ENCODE results near the gene GNAO1. TPM values are rescaled to one million over a fixed set of nuclear protein-coding genes. Genes with fewer than 3 reads are reported as not detected.

The GNAO1 gene
- total RNA-seq, 1 donor from 2014 or later = 0.53 TPM

DNA sequence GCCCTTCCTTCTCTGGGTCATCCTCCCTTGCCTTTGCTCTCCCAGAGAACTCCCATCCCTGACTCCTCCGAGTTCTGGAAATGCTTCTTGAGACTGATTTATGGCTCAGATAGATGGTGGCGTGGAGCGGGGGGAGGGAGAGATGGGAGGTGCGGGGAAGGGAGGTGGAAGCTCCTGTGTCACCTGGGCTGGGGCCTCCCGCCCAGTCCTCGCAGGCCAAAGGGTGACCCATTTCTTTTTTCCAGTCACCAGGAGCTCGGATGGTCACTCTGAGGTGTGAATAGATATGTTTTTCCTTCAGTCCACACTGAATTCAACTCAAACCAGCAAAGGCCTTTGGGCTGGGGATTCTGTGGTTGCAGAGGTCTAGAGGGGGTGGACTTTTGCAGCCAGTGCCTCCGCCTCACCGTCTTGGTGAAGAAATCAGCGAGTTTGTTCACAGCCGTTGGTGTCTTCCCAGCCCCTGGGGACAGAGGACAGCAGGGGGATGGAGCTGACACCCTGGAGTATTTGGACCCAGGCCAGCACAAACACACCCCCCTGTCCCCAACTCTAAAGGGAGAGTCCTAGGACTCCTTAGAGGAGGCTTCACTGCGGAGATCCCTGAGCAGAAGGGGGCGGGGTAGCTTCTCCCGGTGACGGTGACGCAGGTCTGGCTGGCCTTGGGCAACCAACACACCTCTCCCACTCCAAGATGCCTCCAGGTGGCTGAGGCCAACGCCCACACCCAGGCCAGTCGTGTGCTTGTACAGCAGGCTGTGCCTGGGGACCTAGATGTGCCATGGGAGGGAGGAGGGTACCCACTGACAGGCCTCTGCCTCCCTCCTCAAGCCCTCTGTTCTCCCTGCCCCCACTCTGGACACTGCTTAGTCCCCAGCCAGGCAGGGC is 153.5 kb downstream of the GNAO1 start:
- DNase-seq (ENCODE audit: low spot score in 2 of 2) = no peak
- TF ChIP-seq, protein P1, sequence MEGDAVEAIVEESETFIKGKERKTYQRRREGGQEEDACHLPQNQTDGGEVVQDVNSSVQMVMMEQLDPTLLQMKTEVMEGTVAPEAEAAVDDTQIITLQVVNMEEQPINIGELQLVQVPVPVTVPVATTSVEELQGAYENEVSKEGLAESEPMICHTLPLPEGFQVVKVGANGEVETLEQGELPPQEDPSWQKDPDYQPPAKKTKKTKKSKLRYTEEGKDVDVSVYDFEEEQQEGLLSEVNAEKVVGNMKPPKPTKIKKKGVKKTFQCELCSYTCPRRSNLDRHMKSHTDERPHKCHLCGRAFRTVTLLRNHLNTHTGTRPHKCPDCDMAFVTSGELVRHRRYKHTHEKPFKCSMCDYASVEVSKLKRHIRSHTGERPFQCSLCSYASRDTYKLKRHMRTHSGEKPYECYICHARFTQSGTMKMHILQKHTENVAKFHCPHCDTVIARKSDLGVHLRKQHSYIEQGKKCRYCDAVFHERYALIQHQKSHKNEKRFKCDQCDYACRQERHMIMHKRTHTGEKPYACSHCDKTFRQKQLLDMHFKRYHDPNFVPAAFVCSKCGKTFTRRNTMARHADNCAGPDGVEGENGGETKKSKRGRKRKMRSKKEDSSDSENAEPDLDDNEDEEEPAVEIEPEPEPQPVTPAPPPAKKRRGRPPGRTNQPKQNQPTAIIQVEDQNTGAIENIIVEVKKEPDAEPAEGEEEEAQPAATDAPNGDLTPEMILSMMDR (IDR thresholded peaks at IDR 0.05) = no peak
- no peaks in the 10 kb centered on the region for H3K27me3 ChIP-seq

DNA sequence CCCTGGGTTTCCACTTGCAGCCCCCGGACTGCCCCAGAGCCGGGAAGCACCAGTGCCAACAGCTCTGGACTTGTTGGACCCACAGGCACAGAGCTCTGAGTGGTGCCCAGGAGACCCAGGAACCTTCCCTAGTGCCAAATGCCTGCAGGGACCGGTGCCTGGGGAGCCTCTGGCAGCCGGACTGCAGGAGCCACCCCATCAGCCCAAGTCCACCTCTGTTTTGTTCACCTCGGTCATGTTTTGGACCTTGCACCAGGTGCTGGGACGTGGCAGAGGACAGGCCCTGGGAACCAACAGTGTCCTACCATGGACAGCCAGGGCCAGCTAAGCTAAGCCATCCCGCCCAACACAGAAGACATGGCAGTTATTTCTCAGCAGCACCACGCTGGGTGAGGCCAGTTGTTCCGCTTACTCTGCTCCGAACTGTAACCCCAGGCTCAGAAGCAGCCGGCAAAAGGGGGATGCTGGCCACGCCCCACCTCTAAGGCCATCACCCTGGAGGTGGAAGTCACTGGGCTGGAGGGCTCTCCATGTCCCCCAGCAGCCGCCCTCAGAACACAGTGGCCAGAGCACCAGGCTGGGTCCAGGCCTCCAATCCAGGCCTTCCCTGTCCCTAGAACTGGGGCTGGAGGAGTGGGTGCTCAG is 154.2 kb downstream of the GNAO1 start:
- DNase-seq (ENCODE audit: low spot score in 2 of 2) = no peak
- intact Hi-C loops (cut with DNase I) = no loop called here
- H3K4me1 ChIP-seq = no peaks in the 10 kb centered on the region
- no peak overlapping the region for H3K4me3 ChIP-seq
- H3K27me3 ChIP-seq = no peaks in the 10 kb centered on the region
- no peak overlapping the region for H3K27ac ChIP-seq
- no peaks in the 10 kb centered on the region for H3K9me3 ChIP-seq
- TF ChIP-seq, protein P1 (IDR thresholded peaks at IDR 0.05) = no peak
- no peaks in the 10 kb centered on the region for H3K36me3 ChIP-seq

More for the DNA sequence above, 153.5 kb downstream of the GNAO1 start:
- Histone ChIP-seq H3K4me1 (no peaks in the 10 kb centered on the region), H3K9me3 (no peaks in the 10 kb centered on the region), H3K4me3 (no peak overlapping the region), H3K36me3 (no peaks in the 10 kb centered on the region), H3K27ac (no peak overlapping the region)
- intact Hi-C loops (cut with DNase I) = no loop called here

GRCh38 chr16:56346131-56346890 is 155.0 kb downstream of the GNAO1 start:
- DNase-seq (ENCODE audit: low spot score in 2 of 2) = no peak
- TF ChIP-seq, protein P1 (IDR thresholded peaks at IDR 0.05) = no peak
- Histone ChIP-seq H3K4me1 (no peaks in the 10 kb centered on the region), H3K27ac (no peak overlapping the region), H3K9me3 (no peaks in the 10 kb centered on the region), H3K36me3 (no peaks in the 10 kb centered on the region), H3K27me3 (no peaks in the 10 kb centered on the region), H3K4me3 (no peak overlapping the region)
- intact Hi-C loops (cut with DNase I) = no loop called here

- no peaks in the 10 kb centered on the region for H3K36me3 ChIP-seq
- H3K9me3 ChIP-seq = no peaks in the 10 kb centered on the region
- H3K27ac ChIP-seq = no peak overlapping the region
- DNase-seq (ENCODE audit: low spot score in 2 of 2) = no peak
- no peaks in the 10 kb centered on the region for H3K27me3 ChIP-seq
- no peak overlapping the region for H3K4me3 ChIP-seq
- intact Hi-C loops (cut with DNase I) = no loop called here
- TF ChIP-seq, protein P1 (IDR thresholded peaks at IDR 0.05) = no peak
- no peaks in the 10 kb centered on the region for H3K4me1 ChIP-seq
These were observed 155.9 kb downstream of the GNAO1 start for GRCh38 chr16:56347166-56347565.

DNA sequence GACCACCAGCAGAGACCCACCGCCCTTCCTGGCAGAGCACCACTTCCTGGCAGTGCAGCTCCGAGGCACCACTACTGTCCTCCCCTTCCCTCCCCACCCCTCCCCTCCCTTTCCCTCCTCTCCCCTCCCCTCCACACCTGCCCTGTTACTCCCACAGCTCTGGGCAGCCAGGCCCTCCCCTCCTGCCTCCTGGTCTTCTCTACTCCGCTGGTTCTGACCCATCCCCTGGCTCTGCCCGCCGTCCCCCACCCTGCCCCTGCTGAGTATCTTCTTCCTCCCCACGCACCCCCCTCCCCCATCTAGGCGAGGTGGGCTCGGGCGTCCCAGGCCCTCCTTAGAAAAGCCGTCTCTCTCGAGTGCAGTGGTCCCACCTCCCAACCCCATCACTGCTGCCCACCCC is 156.4 kb downstream of the GNAO1 start:
- TF ChIP-seq, protein P1 (IDR thresholded peaks at IDR 0.05) = no peak

More for the DNA sequence above, 156.4 kb downstream of the GNAO1 start:
- no peak overlapping the region for H3K27ac ChIP-seq
- no peak for DNase-seq (ENCODE audit: low spot score in 2 of 2)
- no peaks in the 10 kb centered on the region for H3K9me3 ChIP-seq
- intact Hi-C loops (cut with DNase I) = no loop called here
- H3K27me3 ChIP-seq = no peaks in the 10 kb centered on the region
- H3K36me3 ChIP-seq = no peaks in the 10 kb centered on the region
- H3K4me1 ChIP-seq = no peaks in the 10 kb centered on the region
- H3K4me3 ChIP-seq = no peak overlapping the region
